DMS114 treated with DMSO at 0.1 percent for 48 hours (cell line): ENCODE measurements around the gene TPTE2.
"Not testable (repeated sequence)": the region's sequence is repeated elsewhere in the genome, so short reads cannot be mapped to it uniquely, and the experiment has no call there.

Experiments
- DNase-seq: peaks from one replicate; lab custom pipeline; 2025; ENCODE audit not compliant: unreplicated experiment; lab: John Stamatoyannopoulos, UW

Gene TPTE2

DNA sequence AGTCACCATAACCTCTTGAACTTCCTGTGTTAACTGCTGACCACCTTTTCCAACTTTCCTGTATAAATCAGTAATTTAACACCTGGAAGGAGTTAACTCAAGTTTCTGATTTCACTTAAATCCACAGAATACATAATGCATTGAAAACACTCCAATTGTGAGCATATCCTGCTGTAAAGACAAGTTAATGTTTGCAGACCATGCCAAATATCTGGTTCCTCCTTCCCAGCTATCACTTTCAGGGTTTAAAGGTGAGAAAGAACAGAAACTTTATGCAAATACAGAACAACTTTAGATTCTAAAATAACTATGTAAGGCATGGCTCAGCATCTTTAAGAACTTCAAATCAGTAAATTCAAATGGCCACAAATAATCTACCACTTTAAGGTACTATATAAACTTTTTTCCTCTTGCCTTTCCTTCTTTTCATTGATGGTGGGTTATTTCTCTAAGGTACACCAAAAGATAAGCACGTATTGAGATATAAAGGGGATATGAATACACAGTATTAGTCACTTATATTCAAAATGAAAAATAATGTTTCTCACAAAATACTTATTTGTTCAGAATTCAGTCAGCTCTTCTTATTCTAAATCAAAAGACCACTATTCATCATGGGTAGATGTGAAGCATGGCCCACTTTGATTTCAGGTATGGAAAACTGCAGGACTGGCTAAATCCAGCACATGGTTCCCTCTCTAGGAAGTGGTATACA lies 6.6 kb upstream of the TPTE2 start:
- no peak for DNase-seq

DNA sequence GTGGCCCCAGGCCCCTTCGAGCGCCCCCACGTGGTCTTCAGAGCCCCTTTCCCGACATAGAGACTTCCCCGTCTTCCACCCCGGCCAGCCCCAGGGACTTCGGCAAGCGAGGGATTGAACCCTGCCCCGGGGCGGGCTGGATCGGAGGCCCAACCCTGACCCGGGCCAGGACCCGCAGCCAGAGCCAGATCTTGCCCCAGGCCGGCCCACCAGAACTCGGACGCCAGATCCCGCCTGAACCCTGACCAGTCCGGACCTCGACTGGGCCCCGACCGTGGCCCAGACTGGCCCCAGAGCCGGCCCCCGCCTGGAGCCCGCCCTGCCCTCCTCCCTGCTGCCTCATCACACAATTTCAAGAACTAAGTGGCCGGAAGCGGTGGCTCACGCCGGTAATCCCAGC lies 253 bp upstream of the TPTE2 start:
- no peak for DNase-seq

DNA sequence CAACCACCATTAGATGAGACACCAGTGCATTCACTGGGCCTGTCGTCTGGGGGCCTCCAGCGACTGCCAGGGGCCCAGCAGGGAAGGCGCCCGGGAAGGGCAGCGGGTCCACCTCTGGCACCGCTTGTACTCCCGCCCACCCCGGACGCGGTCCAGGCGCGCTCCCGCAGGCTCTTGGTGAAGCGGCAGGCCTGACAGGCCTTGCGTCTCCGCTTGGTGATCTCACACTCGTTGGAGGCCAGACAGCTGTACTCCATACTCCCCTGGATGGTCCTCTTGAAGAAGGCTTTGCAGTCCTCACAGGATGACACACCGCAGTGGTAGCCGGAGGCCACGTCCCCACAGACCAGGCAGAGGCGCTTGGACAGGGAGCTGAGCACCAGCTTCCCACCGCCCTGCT lies 660 bp downstream of the TPTE2 start:
- DNase-seq, result not testable (repeated sequence)

DNA sequence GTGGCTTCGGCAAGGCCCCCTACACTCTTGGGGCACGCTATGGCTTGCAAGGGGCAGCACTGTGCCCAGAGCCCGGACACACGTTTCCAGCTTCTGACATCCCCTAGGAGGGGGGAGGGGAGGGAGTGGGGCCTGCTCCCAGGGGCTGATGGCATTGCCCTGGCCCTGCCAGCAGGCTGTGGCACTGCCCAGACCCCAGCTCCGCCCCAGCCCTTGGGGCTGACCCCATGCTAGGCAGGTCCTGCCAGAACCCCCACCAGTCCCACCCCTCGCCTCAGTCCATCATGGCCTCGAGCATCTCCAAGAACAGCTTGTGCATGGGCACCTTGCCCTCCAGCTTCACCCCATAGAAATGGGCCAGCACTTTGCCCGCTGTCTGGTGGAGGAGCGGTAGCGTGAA lies 1.6 kb downstream of the TPTE2 start:
- DNase-seq, result not testable (repeated sequence)

DNA sequence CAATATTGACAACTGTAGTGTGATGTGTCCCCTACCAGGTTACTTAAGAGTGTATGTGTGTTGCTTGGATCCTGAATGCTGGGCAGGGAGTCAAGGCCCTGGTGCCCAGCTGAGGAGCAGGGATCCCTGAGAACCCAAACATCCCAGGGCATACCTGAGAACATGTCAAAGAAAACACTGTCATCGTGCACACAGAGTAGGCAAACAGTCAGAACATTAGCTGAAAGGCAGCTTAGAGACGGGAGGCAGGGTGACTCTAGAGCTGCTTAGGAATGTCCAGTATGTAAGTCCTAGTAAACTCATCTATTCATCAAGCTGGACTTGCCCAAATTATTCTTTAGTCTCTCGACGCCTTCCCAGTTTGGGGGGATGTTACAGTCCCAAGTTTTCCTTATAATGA lies 4.0 kb downstream of the TPTE2 start:
- DNase-seq, result not testable (repeated sequence)

DNA sequence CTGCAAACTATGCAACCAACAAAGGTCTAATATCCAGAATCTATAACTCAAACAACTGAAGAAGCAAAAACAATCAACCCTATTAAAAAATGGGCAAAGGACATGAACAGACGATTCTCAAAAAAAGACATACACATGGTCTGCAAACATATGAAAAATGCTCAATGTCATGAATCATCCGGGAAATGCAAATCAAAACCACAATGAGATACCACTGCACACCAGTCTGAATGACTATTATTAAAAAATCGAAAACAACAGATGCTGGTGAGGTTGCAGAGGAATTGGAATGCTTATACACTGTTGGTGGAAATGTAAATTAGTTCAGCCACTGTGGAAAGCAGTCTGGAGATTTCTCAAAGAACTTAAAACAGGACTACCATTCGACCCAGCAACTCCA lies 12.1 kb downstream of the TPTE2 start:
- DNase-seq, result not testable (repeated sequence)

DNA sequence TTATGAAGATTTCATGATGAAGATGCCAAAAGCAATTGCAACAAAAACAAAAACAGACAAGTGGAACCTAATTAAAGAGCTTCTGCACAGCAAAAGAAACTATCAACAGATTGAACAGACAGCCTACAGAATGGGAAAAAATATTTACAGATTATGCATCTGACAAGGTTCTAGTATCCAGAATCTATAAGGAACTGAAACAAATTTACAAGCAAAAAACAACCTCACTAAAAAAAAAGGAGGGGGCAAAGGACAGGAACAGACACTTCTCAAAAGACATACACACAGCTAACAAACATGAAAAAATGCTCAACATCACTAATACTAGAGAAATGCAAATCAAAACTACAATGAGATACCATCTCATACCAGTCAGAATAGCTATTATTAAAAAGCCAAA lies 35.7 kb downstream of the TPTE2 start:
- DNase-seq, result not testable (repeated sequence)

DNA sequence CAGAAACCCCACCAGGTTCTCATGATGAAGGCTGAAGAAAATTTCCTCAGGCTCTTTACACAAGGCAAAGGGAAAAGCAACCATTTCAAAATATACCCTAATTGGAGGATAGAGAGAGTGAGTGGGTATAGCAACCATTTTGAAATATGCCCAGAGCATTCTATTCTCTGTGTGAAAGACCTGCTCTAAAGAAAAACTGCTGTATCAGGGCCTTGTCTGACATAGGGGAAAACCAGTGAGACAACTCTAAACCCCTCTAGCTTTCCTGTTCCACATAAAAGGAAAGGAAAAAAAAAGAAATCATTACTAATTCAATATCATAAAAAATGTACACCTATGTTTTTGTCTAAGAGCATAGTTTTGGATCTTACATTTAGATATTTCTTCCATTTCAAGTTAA lies 42.3 kb downstream of the TPTE2 start:
- DNase-seq, result no peak

DNA sequence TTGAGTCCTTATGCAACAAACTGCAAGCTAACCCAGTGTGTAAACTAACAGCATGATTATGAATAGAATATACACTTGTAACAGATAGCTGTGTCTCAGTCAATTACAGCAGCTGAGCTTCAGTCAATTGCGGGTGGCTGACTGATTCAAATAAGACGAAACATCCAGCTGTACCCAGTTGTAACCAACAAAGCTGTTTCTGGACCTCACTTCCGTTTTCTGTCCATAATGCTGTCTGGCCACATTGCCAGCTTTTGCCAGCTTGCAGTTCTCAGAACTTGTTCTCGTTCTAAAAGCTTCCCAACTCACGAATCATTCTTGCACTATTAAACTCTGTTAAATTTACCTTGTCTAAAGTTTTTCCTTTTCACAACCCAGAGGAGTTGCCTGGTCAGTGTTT lies 53.7 kb downstream of the TPTE2 start:
- not testable (repeated sequence) for DNase-seq

DNA sequence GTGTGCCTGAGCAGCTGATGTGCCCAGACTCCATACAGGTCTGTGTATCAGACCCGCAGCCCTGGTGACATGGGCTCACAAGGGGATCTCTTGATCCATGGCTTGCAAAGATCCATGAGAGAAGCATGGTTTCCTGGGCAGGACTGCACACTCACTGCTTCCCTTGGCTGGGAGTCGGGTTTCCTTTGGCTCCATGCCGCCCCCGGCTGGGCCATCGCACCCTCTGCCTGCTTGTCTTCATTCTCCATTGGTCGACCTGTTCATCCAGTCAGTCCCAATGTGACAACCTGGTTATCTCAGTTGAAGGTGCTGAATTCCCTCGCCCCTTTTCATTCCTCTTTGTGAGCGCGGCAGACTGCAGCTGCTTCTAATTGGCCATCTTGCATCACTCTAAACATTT lies 101.2 kb downstream of the TPTE2 start:
- not testable (repeated sequence) for DNase-seq

DNA sequence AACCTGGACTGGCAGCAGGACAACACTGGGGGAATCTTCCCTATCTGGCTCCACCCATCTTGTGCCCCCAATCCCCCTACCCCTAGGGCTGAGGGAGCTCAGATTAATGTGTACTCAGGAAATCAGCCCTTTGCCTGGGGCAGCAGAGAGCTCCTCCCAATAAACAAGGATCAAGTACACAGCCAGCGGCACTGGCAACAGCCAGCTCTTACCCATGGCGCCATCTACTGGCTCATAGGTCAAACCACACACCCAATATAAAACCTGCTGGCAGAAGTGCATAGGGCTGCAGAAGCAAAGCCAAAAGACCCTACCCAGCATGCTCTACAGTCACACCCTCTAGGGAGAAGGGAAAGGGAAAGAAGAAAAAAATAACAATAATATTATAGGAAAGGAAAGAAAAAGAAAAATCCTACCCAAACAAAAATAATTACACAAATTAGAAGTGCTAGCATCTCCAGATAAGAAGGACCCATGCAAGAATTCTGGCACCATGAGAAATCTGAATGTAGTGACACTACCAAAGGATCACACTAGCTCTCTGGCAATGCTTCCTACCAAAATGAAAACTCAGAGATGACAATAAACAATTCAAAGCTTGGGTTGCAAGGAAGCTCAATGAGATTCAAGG lies 122.2 kb downstream of the TPTE2 start:
- peak; percentile 2 for DNase-seq

DNA sequence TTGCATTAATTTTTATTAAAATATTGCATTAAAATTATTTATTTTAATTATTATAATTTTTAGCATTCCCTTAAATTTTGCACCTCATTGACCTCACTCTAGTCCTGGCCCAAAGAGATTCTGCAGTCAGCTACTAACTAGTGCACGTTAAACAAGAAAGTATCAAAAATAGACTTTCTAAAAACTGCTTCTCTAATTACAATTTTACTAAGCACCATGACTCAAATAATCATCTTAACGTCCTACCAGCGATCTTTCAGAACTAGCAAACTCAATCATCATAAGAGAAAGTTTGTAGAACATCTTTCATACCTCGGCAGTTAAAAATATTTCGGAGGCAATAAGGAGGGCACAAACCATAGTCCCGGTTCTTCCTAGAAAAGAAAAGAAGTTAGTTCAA lies 123.6 kb downstream of the TPTE2 start:
- DNase-seq, result not testable (repeated sequence)

DNA sequence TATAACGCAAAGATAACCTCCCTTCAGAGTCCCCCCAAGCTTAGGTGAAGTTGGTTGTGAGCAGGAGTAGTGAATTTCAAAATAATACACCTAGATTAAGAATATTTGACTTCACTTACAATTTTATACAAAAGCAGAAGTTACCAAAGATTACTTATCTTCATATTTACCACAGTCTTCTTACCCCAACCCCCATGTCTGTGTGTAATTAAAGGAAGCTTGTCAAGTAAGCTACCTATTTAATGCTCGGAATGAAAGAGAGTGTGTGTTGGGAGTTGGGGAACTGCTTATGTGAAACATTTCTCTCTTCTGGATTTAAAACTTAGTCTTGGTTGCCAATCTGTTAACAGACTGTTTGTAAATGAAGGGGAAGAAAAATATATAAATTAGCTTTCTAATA lies 139.1 kb downstream of the TPTE2 start:
- not testable (repeated sequence) for DNase-seq

DNA sequence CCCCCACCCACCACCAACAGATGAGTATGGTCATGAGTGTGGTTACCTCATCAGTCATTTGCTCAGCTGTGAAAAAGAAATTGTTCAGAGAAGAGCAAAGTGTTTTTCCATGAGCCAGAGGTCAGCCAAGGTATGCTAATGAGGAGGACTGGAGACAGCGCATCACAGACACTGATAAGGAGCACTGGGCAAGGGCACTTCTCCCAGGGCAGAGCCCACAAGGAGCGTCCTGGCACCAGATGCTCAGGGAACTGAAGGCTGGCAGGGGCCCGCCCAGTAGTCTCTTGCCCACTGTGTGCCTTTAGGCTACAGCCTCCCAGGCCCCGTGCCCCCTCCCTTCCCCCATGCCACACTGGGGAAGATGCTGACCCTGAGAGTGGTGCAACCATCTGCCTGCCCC lies 148.8 kb downstream of the TPTE2 start:
- DNase-seq, result not testable (repeated sequence)

DNA sequence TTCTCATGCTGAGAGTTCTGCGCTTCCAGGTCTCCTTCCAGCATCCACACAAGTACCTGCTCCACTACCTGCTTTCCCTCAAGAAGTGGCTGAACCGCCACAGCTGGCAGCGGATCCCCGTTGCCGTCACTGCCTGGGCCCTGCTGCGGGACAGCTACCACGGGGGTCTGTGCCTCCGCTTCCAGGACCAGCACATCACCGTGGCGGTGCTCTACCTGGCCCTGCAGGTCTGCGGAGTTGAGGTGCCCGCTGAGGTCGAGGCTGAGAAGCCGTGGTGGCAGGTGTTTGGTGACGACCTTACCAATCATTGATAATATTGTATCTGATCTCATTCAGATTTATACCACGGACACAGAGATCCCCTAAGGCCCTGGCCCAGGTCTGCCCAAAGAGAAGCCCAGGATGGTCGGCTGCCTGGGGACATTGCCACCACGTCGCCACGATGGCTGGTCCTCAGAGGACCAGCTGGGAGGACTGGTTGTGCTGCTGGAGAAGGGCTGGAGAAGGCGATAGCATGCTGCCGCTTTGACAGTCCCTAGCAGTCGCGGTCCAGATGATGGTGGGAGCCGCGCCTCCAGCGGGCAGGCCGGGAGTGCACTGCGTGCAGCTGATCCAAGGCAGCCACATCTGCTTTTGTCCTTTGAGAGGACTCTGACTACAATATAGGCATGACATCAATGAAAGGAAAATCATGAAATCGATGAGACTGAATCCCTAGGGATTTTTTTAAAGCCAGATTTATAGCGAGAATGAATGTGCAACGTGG lies 178.4 kb downstream of the TPTE2 start:
- not testable (repeated sequence) for DNase-seq

DNA sequence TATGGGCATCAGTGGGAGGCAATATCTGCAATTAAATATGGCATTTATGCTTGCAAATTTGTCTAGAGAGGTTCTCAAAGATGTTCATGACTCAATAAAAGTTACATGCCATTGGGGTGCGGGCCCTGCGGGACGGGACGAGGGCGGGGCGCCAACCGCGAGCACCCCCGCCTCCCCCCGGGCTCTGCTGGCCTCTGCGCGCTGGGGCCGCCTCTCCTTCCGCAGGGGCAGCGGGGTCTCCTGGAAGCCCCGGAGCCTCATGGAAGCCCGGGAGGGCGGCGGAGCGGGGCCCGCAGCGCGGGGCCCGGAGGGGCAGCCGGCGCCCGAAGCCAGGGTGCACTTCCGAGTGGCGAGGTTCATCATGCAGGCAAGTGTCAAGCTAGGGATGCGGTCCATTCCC lies 179.2 kb downstream of the TPTE2 start:
- no peak for DNase-seq
